Mesenchymal stem cell (in vitro differentiated cells and primary cell): ENCODE results near the gene C1QTNF5.
A peak's percentile ranks its signal among the peaks of the same experiment; 100 is the strongest.

Source experiments
- DNase-seq: peaks from one replicate; pipeline ENCODE4 v3.0.0-alpha.2; 2013
- H2AFZ ChIP-seq: one replicate; pipeline ENCODE4 v1.6.1; 2013; ENCODE audit warnings: low read depth, mild to moderate bottlenecking, control low read depth, inconsistent platforms, low read length, moderate library complexity
- H2AK5ac ChIP-seq: 2 replicates; pipeline ENCODE4 v1.6.1; 2013; ENCODE audit warnings: low read length, moderate library complexity, mild to moderate bottlenecking, inconsistent platforms; ENCODE audit not compliant: severe bottlenecking
- H2BK120ac ChIP-seq: one replicate; pipeline ENCODE4 v1.6.1; 2013; ENCODE audit warnings: low read depth, mild to moderate bottlenecking, inconsistent platforms, low read length, moderate library complexity
- H2BK12ac ChIP-seq, 2 experiments: one replicate each; pipeline ENCODE4 v1.6.1; 2013; ENCODE audit warnings: inconsistent platforms in 2 of 2, low read length in 2 of 2, mild to moderate bottlenecking in 2 of 2, moderate library complexity in 2 of 2, control low read depth in 1 of 2
- H2BK15ac ChIP-seq: one replicate; pipeline ENCODE4 v1.6.1; 2013; ENCODE audit warnings: mild to moderate bottlenecking, low read depth, inconsistent platforms; ENCODE audit not compliant: poor library complexity, severe bottlenecking
- H2BK5ac ChIP-seq: 2 replicates; pipeline ENCODE4 v1.6.1; 2013; ENCODE audit warnings: low read depth, mild to moderate bottlenecking, low read length, control low read depth, inconsistent platforms; ENCODE audit not compliant: poor library complexity, severe bottlenecking
- H3K14ac ChIP-seq, 2 experiments: one replicate each; pipeline ENCODE4 v1.6.1; 2013; ENCODE audit warnings: inconsistent platforms in 2 of 2, low read length in 2 of 2, control low read depth in 1 of 2, mild to moderate bottlenecking in 1 of 2, moderate library complexity in 1 of 2
- H3K18ac ChIP-seq, 2 experiments: one replicate each; pipeline ENCODE4 v1.6.1; 2013; ENCODE audit warnings: inconsistent platforms in 2 of 2, low read length in 2 of 2, control low read depth in 1 of 2, low read depth in 1 of 2, mild to moderate bottlenecking in 1 of 2
- H3K23ac ChIP-seq, 2 experiments: one replicate each; pipeline ENCODE4 v1.6.1; 2013; ENCODE audit warnings: inconsistent platforms in 2 of 2, low read length in 2 of 2, mild to moderate bottlenecking in 2 of 2, moderate library complexity in 2 of 2, control low read depth in 1 of 2
- H3K27ac ChIP-seq: 2 replicates; pipeline ENCODE4 v1.5.1; 2013; ENCODE audit warnings: mild to moderate bottlenecking, moderate library complexity, low read length, control low read depth, inconsistent platforms; ENCODE audit not compliant: poor library complexity, severe bottlenecking
- H3K27me3 ChIP-seq, 2 experiments: 2 replicates each; pipeline versions ENCODE4 v1.6.1 to v1.7.0; 2013; ENCODE audit warnings: low read length in 2 of 2, mild to moderate bottlenecking in 2 of 2, moderate library complexity in 2 of 2, control low read depth in 1 of 2, inconsistent platforms in 1 of 2; ENCODE audit not compliant: control insufficient read depth in 1 of 2, insufficient read depth in 1 of 2
- H3K36me3 ChIP-seq, 2 experiments: 2 replicates each; pipeline versions ENCODE4 v1.6.1 to v1.7.0; 2013; ENCODE audit warnings: low read length in 2 of 2, control low read depth in 1 of 2, inconsistent platforms in 1 of 2, low read depth in 1 of 2, mild to moderate bottlenecking in 1 of 2; ENCODE audit not compliant: insufficient read depth in 2 of 2, control insufficient read depth in 1 of 2
- H3K4ac ChIP-seq, 2 experiments: one replicate each; pipeline ENCODE4 v1.6.1; 2013; ENCODE audit warnings: inconsistent platforms in 2 of 2, low read length in 2 of 2, mild to moderate bottlenecking in 2 of 2, moderate library complexity in 2 of 2, control low read depth in 1 of 2, low read depth in 1 of 2
- H3K4me1 ChIP-seq: 2 replicates; pipeline ENCODE4 v1.6.1; 2013; ENCODE audit warnings: low read depth, low read length, control low read depth; ENCODE audit not compliant: control insufficient read depth, insufficient read depth
- H3K4me2 ChIP-seq: 2 replicates; pipeline ENCODE4 v1.6.1; 2013; ENCODE audit warnings: low read length, mild to moderate bottlenecking, inconsistent platforms; ENCODE audit not compliant: poor library complexity, severe bottlenecking
- H3K4me3 ChIP-seq, 2 experiments: 2 replicates each; pipeline versions ENCODE4 v1.5.1 to v1.7.0; 2013; ENCODE audit warnings: low read length in 2 of 2, mild to moderate bottlenecking in 2 of 2, control low read depth in 1 of 2, low read depth in 1 of 2; ENCODE audit not compliant: insufficient read depth in 1 of 2
- H3K79me1 ChIP-seq: replicated peaks from 2 replicates; pipeline ENCODE4 v1.6.1; 2013; ENCODE audit warnings: mild to moderate bottlenecking, control low read depth, low read length, inconsistent platforms; ENCODE audit not compliant: poor library complexity, severe bottlenecking
- H3K9ac ChIP-seq: 2 replicates; pipeline ENCODE4 v1.7.0; 2013; ENCODE audit warnings: mild to moderate bottlenecking, low read length, moderate library complexity
- H3K9me3 ChIP-seq: 2 replicates; pipeline ENCODE4 v1.7.0; 2013; ENCODE audit warnings: mild to moderate bottlenecking, low read length; ENCODE audit not compliant: control insufficient read depth
- H4K8ac ChIP-seq: one replicate; pipeline ENCODE4 v1.6.1; 2013; ENCODE audit warnings: inconsistent platforms, mild to moderate bottlenecking, low read length, moderate library complexity
- H4K91ac ChIP-seq: one replicate; pipeline ENCODE4 v1.6.1; 2013; ENCODE audit warnings: mild to moderate bottlenecking, low read length, inconsistent platforms
- WGBS: methylation state at CpG from one replicate; pipeline ENCODE4 v1.1.7; 2013; ENCODE audit warnings: mixed read lengths; 5-methylcytosine and 5-hydroxymethylcytosine counted together

C1QTNF5 gene

DNA sequence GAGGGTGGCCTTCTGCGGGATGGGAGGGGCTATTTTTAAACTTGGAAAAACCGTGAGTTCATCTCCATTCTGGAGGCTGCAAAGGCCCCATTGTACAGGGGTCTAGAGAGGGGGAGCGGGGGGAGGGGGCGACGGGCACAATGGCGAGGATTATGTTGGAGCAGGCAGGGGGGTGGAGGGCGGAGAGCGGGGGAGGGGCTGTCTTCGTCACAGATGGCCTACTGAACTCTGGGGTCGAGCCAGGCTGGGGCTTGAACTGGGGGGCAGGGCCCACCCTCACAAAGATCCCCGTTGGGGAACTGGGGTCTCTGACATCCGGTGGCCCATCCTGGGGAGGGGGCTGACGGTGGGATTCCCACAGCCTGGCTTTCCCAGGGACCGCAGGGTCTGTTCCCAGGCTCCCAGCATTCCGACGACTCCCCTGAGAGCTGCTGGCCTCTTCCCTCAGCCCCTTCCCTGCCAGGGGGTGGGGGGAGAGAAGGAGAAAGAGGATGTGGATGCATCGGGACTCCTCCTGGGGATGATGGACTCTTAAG is 20.4 kb downstream of the C1QTNF5 start:
- H2AK5ac ChIP-seq = peak overlapping the region; percentile 18
- H2BK120ac ChIP-seq = peak overlapping the region; percentile 12
- peak overlapping the region; percentile 99 for H2BK15ac ChIP-seq
- H3K4me2 ChIP-seq = peak overlapping the region; percentile 90
- H3K36me3 ChIP-seq = no peaks in the 10 kb centered on the region
- no peaks in the 10 kb centered on the region for H3K9me3 ChIP-seq
- WGBS = 39% methylated on average over 17 of the region's 17 CpGs
- H2AFZ ChIP-seq = peak overlapping the region; percentile 6
- H3K27ac ChIP-seq = no peak overlapping the region
- H3K27me3 ChIP-seq = peaks cover 0 to 32% of the 10 kb centered on the region in 2 experiments
- H4K91ac ChIP-seq = peak overlapping the region; percentile 92
- no peak overlapping the region for H2BK12ac ChIP-seq
- peaks cover 46% of the 10 kb centered on the region for H3K4me1 ChIP-seq
- peak overlapping the region; percentile 29 to 58 for H3K4ac ChIP-seq
- H3K79me1 ChIP-seq = peaks cover 10% of the 10 kb centered on the region
- H2BK5ac ChIP-seq = no peak overlapping the region
- no peak overlapping the region for H3K14ac ChIP-seq
- peak overlapping the region; percentile 81 for H3K9ac ChIP-seq
- peak; percentile 51 for DNase-seq
- H3K23ac ChIP-seq = no peak overlapping the region
- peak overlapping the region in 1 of 2 experiments; percentile 76 for H3K4me3 ChIP-seq
- H3K18ac ChIP-seq = peak overlapping the region; percentile 58 to 65
- peak overlapping the region; percentile 87 for H4K8ac ChIP-seq

- WGBS = 73% methylated on average over 11 of the region's 11 CpGs
- H3K4me2 ChIP-seq = no peak overlapping the region
Measured at GRCh38 chr11:119319700-119320239, 20.9 kb downstream of the C1QTNF5 start.

DNA sequence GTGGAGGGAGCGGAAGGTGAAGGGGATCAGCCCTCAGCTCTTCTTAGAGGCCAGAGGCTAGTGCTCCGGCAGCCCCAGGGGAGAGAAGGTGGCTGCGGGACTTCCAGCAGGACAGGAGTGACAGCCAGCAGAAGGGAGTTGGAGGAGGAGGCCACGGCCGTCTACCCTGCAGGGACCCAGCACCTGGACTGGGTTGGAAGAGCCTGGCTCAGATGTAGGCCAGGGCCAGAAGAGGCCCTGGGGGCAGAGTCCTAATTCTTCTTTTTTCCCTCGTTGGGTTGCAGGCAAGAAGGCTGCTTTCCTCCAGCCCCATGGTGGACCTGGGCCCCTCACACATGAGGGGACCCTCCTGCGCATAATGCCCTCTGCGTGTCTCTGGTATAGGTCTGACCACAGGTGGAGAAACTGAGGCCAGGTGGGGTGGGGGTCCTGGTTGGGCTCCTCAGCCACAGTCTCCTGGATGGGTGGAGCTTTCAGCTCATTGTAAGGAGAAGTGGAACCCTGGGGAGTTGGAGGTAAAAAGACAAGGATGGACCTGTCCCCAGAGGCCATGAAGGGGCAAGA is 21.5 kb downstream of the C1QTNF5 start:
- Histone ChIP-seq H3K23ac (no peak overlapping the region), H2AFZ (no peak overlapping the region), H2BK15ac (peak overlapping the region; percentile 73), H2AK5ac (peak overlapping the region; percentile 52), H3K14ac (no peak overlapping the region), H2BK5ac (no peak overlapping the region), H3K9ac (no peak overlapping the region), H3K18ac (peak overlapping the region; percentile 59 to 81), H3K4me3 (no peak overlapping the region), H3K4ac (peak overlapping the region; percentile 5), H2BK120ac (peak overlapping the region; percentile 46), H3K4me1 (peaks cover 54% of the 10 kb centered on the region), H3K27ac (peak overlapping the region; percentile 31), H3K4me2 (no peak overlapping the region), H3K36me3 (peaks cover 0 to 10% of the 10 kb centered on the region in 2 experiments), H2BK12ac (peak overlapping the region; percentile 73 to 85), H3K9me3 (no peaks in the 10 kb centered on the region), H4K91ac (peak overlapping the region; percentile 83), H3K27me3 (peaks cover 0 to 40% of the 10 kb centered on the region in 2 experiments), H3K79me1 (peaks cover 15% of the 10 kb centered on the region), H4K8ac (peak overlapping the region; percentile 81)
- WGBS = 71% methylated on average over 8 of the region's 8 CpGs
- DNase-seq = no peak

More at GRCh38 chr11:119319700-119320239, 20.9 kb downstream of the C1QTNF5 start:
- Histone ChIP-seq H2AK5ac (peak overlapping the region; percentile 16), H3K9ac (no peak overlapping the region), H2BK12ac (peak overlapping the region; percentile 45 to 73), H3K27ac (no peak overlapping the region), H3K4me1 (peaks cover 51% of the 10 kb centered on the region), H3K9me3 (no peaks in the 10 kb centered on the region), H3K4me3 (no peak overlapping the region), H3K79me1 (peaks cover 10% of the 10 kb centered on the region), H2BK120ac (peak overlapping the region; percentile 46), H2AFZ (no peak overlapping the region), H3K23ac (no peak overlapping the region), H3K4ac (no peak overlapping the region), H3K18ac (peak overlapping the region in 1 of 2 experiments; percentile 58), H3K27me3 (peaks cover 0 to 36% of the 10 kb centered on the region in 2 experiments), H2BK15ac (no peak overlapping the region), H3K14ac (no peak overlapping the region), H4K8ac (no peak overlapping the region), H2BK5ac (no peak overlapping the region), H4K91ac (no peak overlapping the region), H3K36me3 (peaks cover 0 to 4% of the 10 kb centered on the region in 2 experiments)
- DNase-seq = no peak
